PC-9 (cell line): ENCODE data around the gene PLCL2. TPM values are rescaled to one million over a fixed set of nuclear protein-coding genes. Genes with fewer than 3 reads are reported as not detected.

Experiments
- BruUV-seq: library from RNA; stranded (reverse); fragments of 400-500 nt; replicated peaks from 2 replicates; lab custom pipeline; 2021; lab: Mats Ljungman, UMichigan
- CTCF ChIA-PET: fragments of 300-600 bp; sonication (Branson Sonifier 250); formaldehyde crosslinking; loops from one replicate; lab custom pipeline; 2022; ENCODE audit warnings: antibody characterized with exemption; lab: Charles Lee
- POLR2A ChIA-PET: fragments of 300-600 bp; sonication (Branson Sonifier 250); formaldehyde crosslinking; loops from one replicate; lab custom pipeline; 2022; ENCODE audit warnings: antibody characterized with exemption; ENCODE audit not compliant: unreplicated experiment; lab: Charles Lee
- DNase-seq, 2 experiments: peaks; one replicate each; pipeline versions ENCODE4 v3.0.0 to v3.0.0-alpha.2; 2015 to 2022; ENCODE audit warnings: mixed read lengths in 1 of 2
- H2AFZ ChIP-seq: fragments of 200-600 bp; sonication (generic); 2 replicates; pipeline ENCODE4 v1.8.1; 2017; ENCODE audit warnings: antibody characterized with exemption
- H3F3A ChIP-seq: fragments of 200-600 bp; sonication (generic); 2 replicates; pipeline ENCODE4 v1.8.1; 2017; ENCODE audit warnings: antibody characterized with exemption, mild to moderate bottlenecking, low read depth; ENCODE audit not compliant: insufficient read depth
- H3K27ac ChIP-seq: fragments of 200-600 bp; sonication (generic); 2 replicates; pipeline ENCODE4 v1.6.1; 2016; ENCODE audit warnings: mixed run types
- H3K27me3 ChIP-seq: fragments of 200-600 bp; sonication (generic); 2 replicates; pipeline ENCODE4 v1.6.1; 2016; ENCODE audit warnings: low read depth, mixed run types; ENCODE audit not compliant: insufficient read depth
- H3K36me3 ChIP-seq: fragments of 200-600 bp; sonication (generic); 2 replicates; pipeline ENCODE4 v1.6.1; 2016; ENCODE audit warnings: low read depth, mixed run types
- H3K4me1 ChIP-seq: fragments of 200-600 bp; sonication (generic); replicated peaks from 2 replicates; pipeline ENCODE4 v1.6.1; 2016; ENCODE audit warnings: mixed run types; ENCODE audit not compliant: insufficient read depth
- H3K4me2 ChIP-seq: fragments of 200-600 bp; sonication (generic); 2 replicates; pipeline ENCODE4 v1.6.1; 2017; ENCODE audit warnings: mixed run types
- H3K4me3 ChIP-seq: fragments of 200-600 bp; sonication (generic); 2 replicates; pipeline ENCODE4 v1.6.1; 2016; ENCODE audit warnings: mixed run types
- H3K79me2 ChIP-seq: fragments of 200-600 bp; sonication (generic); 2 replicates; pipeline ENCODE4 v1.6.1; 2017; ENCODE audit warnings: low read depth, mixed run types
- H3K9me2 ChIP-seq: fragments of 200-600 bp; sonication (generic); 2 replicates; pipeline ENCODE4 v1.8.1; 2017; ENCODE audit warnings: mild to moderate bottlenecking; ENCODE audit not compliant: insufficient read depth
- H3K9me3 ChIP-seq: fragments of 200-600 bp; sonication (generic); 2 replicates; pipeline ENCODE4 v1.8.1; 2016; ENCODE audit warnings: low read depth; ENCODE audit not compliant: insufficient read depth
- H4K20me1 ChIP-seq: fragments of 200-600 bp; sonication (generic); 2 replicates; pipeline ENCODE4 v1.8.1; 2017; ENCODE audit not compliant: insufficient read depth
- CTCF ChIP-seq: fragments of 200-600 bp; sonication (generic); conservative IDR thresholded peaks from 2 replicates; pipeline ENCODE4 v1.6.1; 2017; ENCODE audit warnings: mixed run types, antibody characterized with exemption, mild to moderate bottlenecking, moderate library complexity
- EZH2 ChIP-seq: fragments of 200-600 bp; sonication (generic); IDR thresholded peaks from 2 replicates; pipeline ENCODE4 v1.8.0; 2017; ENCODE audit warnings: antibody characterized with exemption, low read depth
- intact Hi-C: fragments of 100-400 bp; cut with micrococcal nuclease; formaldehyde crosslinking; loops from one replicate; pipeline ENCODE4 v1.10.0; 2022; ENCODE audit not compliant: unreplicated experiment
- total RNA-seq: library from RNA; stranded (reverse); gene quantifications from 2 replicates; pipeline ENCODE4 v1.2.3, GENCODE V29; 2021

Gene PLCL2
- total RNA-seq, 1 experiment from 2014 or later, result 4.6 TPM

- no peak for DNase-seq
- Histone ChIP-seq H3K4me2 (no peak overlapping the region), H3K79me2 (no peaks in the 10 kb centered on the region), H3K27ac (no peak overlapping the region), H4K20me1 (no peaks in the 10 kb centered on the region), H3K27me3 (no peaks in the 10 kb centered on the region), H3K4me3 (no peak overlapping the region), H3K4me1 (0 out of 2 replicates have a peak, but pooled peaks cover 9% of the 10 kb centered on the region), H2AFZ (no peak overlapping the region), H3K9me3 (no peaks in the 10 kb centered on the region), H3K36me3 (no peaks in the 10 kb centered on the region), H3K9me2 (no peaks in the 10 kb centered on the region), H3F3A (peaks cover 3% of the 10 kb centered on the region; the same call in 1 of the 2 replicates)
- TF ChIP-seq CTCF (0 out of 2 replicates have a peak, but pooled peaks have one; percentile 3), EZH2 (no peak)
- no TSS peak for BruUV-seq
- CTCF ChIA-PET, result no interaction called here
- POLR2A ChIA-PET, result no interaction called here
- intact Hi-C loops, result no loop called here
Measured at GRCh38 chr3:16871915-16872842, 12.6 kb upstream of the PLCL2 start.

GRCh38 chr3:16873872-16874271 is 10.9 kb upstream of the PLCL2 start:
- no peaks in the 10 kb centered on the region for H3K9me2 ChIP-seq
- DNase-seq, result no peak
- no peaks in the 10 kb centered on the region for H4K20me1 ChIP-seq
- no peaks in the 10 kb centered on the region for H3K79me2 ChIP-seq
- no peak overlapping the region for H3K4me3 ChIP-seq
- no peaks in the 10 kb centered on the region for H3K9me3 ChIP-seq
- H3K36me3 ChIP-seq, result no peaks in the 10 kb centered on the region
- intact Hi-C loops, result no loop called here
- H3K4me1 ChIP-seq, result 0 out of 2 replicates have a peak, but pooled peaks cover 9% of the 10 kb centered on the region
- H3F3A ChIP-seq, result peaks cover 3% of the 10 kb centered on the region; the same call in 1 of the 2 replicates
- no peak for TF ChIP-seq CTCF
- no peak for TF ChIP-seq EZH2
- POLR2A ChIA-PET, result no interaction called here
- H3K27ac ChIP-seq, result no peak overlapping the region
- CTCF ChIA-PET, result no interaction called here
- H3K27me3 ChIP-seq, result no peaks in the 10 kb centered on the region
- BruUV-seq, result no TSS peak
- no peak overlapping the region for H3K4me2 ChIP-seq
- no peak overlapping the region for H2AFZ ChIP-seq

- ChIA-PET CTCF (no interaction called here), POLR2A (no interaction called here)
- no peak overlapping the region for H3K4me2 ChIP-seq
- H3K4me3 ChIP-seq, result no peak overlapping the region
- BruUV-seq, result no TSS peak
- H3F3A ChIP-seq, result peaks cover 3% of the 10 kb centered on the region; the same call in 1 of the 2 replicates
- H3K9me3 ChIP-seq, result no peaks in the 10 kb centered on the region; the same call in 1 of the 2 replicates
- H3K9me2 ChIP-seq, result no peaks in the 10 kb centered on the region
- 0 out of 2 replicates have a peak, but pooled peaks cover 9% of the 10 kb centered on the region for H3K4me1 ChIP-seq
- no peak overlapping the region for H2AFZ ChIP-seq
- TF ChIP-seq CTCF (no peak), EZH2 (no peak)
- no peaks in the 10 kb centered on the region for H3K36me3 ChIP-seq
- no peaks in the 10 kb centered on the region for H3K27me3 ChIP-seq
- no peak overlapping the region for H3K27ac ChIP-seq
- intact Hi-C loops, result no loop called here
- no peaks in the 10 kb centered on the region for H4K20me1 ChIP-seq
- no peaks in the 10 kb centered on the region for H3K79me2 ChIP-seq
- DNase-seq, result no peak
Measured at GRCh38 chr3:16875876-16876550, 8.7 kb upstream of the PLCL2 start.
